HL-60 (cell line): ENCODE results near the gene CD69.

Source experiments
- CTCF ChIP-seq: IDR thresholded peaks from one replicate; pipeline ENCODE4 v1.5.1; 2011; ENCODE audit warnings: low read length, control low read depth, inconsistent platforms; ENCODE audit not compliant: insufficient read depth
- GABPA ChIP-seq: IDR thresholded peaks from 2 replicates; pipeline ENCODE4 v1.6.1; 2012; ENCODE audit warnings: low read depth
- POLR2AphosphoS5 ChIP-seq: IDR thresholded peaks from 2 replicates; pipeline ENCODE4 v1.6.1; 2012; ENCODE audit warnings: low read depth
- REST ChIP-seq: IDR thresholded peaks from 2 replicates; pipeline ENCODE4 v1.6.1; 2012; ENCODE audit warnings: low read depth; ENCODE audit not compliant: insufficient replicate concordance
- SPI1 ChIP-seq: IDR thresholded peaks from 2 replicates; pipeline ENCODE4 v1.6.1; 2012; ENCODE audit warnings: low read depth, mild to moderate bottlenecking, borderline replicate concordance

GRCh38 chr12:9793779-9794395 lies 33.2 kb upstream of the CD69 start:
- TF ChIP-seq CTCF, result no peak
- TF ChIP-seq GABPA, result no peak
- TF ChIP-seq POLR2AphosphoS5, result no peak; the same call in 1 of the 2 replicates
- peak; percentile 82 for TF ChIP-seq SPI1
- no peak for TF ChIP-seq REST
